HK-2 (cell line): ENCODE data around the gene FAM83G.
"Not testable (repeated sequence)": the region's sequence is repeated elsewhere in the genome, so short reads cannot be mapped to it uniquely, and the experiment has no call there.

Experiments used
- DNase-seq: peaks from one replicate; pipeline ENCODE4 v3.0.0-alpha.2; 2018; ENCODE audit not compliant: unreplicated experiment

FAM83G gene

GRCh38 chr17:18968945-18969887 is 35.3 kb downstream of the FAM83G start:
- no peak for DNase-seq

- DNase-seq, result no peak
Measured at GRCh38 chr17:18968345-18968744, 36.2 kb downstream of the FAM83G start.

GRCh38 chr17:18967916-18968315 is 36.6 kb downstream of the FAM83G start:
- DNase-seq, result no peak

- DNase-seq, result no peak
Measured at GRCh38 chr17:18966831-18967624, 37.5 kb downstream of the FAM83G start.

GRCh38 chr17:18965530-18966236 is 38.9 kb downstream of the FAM83G start:
- no peak for DNase-seq

- DNase-seq, result no peak
Measured at GRCh38 chr17:18964550-18964949, 40.0 kb downstream of the FAM83G start.

- no peak for DNase-seq
Measured at GRCh38 chr17:18964018-18964351, 40.6 kb downstream of the FAM83G start.

- no peak for DNase-seq
Measured at GRCh38 chr17:18963126-18964017, 41.2 kb downstream of the FAM83G start.

GRCh38 chr17:18962494-18962815 is 42.1 kb downstream of the FAM83G start:
- no peak for DNase-seq

- DNase-seq, result peak; percentile 62
Measured at GRCh38 chr17:18961634-18962493, 42.7 kb downstream of the FAM83G start.

- DNase-seq, result peak; percentile 89
Measured at GRCh38 chr17:18960803-18961511, 43.6 kb downstream of the FAM83G start.

GRCh38 chr17:18960241-18960665 is 44.3 kb downstream of the FAM83G start:
- DNase-seq, result no peak

- DNase-seq, result no peak
Measured at GRCh38 chr17:18959845-18960240, 44.7 kb downstream of the FAM83G start.

- DNase-seq, result no peak
Measured at GRCh38 chr17:18959071-18959844, 45.3 kb downstream of the FAM83G start.

GRCh38 chr17:18958611-18959010 is 46.0 kb downstream of the FAM83G start:
- no peak for DNase-seq

GRCh38 chr17:18957831-18958230 is 46.7 kb downstream of the FAM83G start:
- no peak for DNase-seq

- DNase-seq, result no peak
Measured at GRCh38 chr17:18956581-18956980, 48.0 kb downstream of the FAM83G start.

GRCh38 chr17:18956021-18956420 is 48.5 kb downstream of the FAM83G start:
- DNase-seq, result not testable (repeated sequence)

GRCh38 chr17:18955009-18955408 is 49.6 kb downstream of the FAM83G start:
- no peak for DNase-seq
